Activated T-cell treated with anti-CD3 and anti-CD28 coated beads, Interleukin-2, amount 50 U/mL, for 4 hours (primary cell): ENCODE data around the gene TBC1D8. TPM values are rescaled to one million over a fixed set of nuclear protein-coding genes. Genes with fewer than 3 reads are reported as not detected.

Source experiments
- ATAC-seq, 2 donors: fragments of 200-7000 bp; cut with Tn5 transposase; one replicate each; pipeline ENCODE4 v1.10.0; 2021
- DNase-seq: peaks from one replicate; pipeline ENCODE4 v3.0.0-alpha.2; 2020
- H3K27me3 Mint-ChIP-seq: one replicate; pipeline ENCODE4 v1.8.0; 2021; ENCODE audit warnings: low read depth, mixed read lengths
- H3K36me3 Mint-ChIP-seq: one replicate; pipeline ENCODE4 v1.8.0; 2022; ENCODE audit warnings: mixed read lengths; ENCODE audit not compliant: insufficient read depth
- H3K4me1 Mint-ChIP-seq: one replicate; pipeline ENCODE4 v1.8.0; 2021; ENCODE audit warnings: low read depth, mixed read lengths
- H3K4me3 Mint-ChIP-seq: one replicate; pipeline ENCODE4 v1.8.0; 2021; ENCODE audit warnings: mild to moderate bottlenecking, moderate library complexity, mixed read lengths
- H3K9me3 Mint-ChIP-seq: one replicate; pipeline ENCODE4 v1.8.0; 2021; ENCODE audit warnings: mixed read lengths
- total RNA-seq, 3 donors: library from RNA; stranded (reverse); gene quantifications; one replicate each; pipeline ENCODE4 v1.2.1, GENCODE V29; 2021

Gene TBC1D8
- total RNA-seq, 3 donors from 2014 or later: 0.58 to 1.1 (median 0.68) TPM

DNA sequence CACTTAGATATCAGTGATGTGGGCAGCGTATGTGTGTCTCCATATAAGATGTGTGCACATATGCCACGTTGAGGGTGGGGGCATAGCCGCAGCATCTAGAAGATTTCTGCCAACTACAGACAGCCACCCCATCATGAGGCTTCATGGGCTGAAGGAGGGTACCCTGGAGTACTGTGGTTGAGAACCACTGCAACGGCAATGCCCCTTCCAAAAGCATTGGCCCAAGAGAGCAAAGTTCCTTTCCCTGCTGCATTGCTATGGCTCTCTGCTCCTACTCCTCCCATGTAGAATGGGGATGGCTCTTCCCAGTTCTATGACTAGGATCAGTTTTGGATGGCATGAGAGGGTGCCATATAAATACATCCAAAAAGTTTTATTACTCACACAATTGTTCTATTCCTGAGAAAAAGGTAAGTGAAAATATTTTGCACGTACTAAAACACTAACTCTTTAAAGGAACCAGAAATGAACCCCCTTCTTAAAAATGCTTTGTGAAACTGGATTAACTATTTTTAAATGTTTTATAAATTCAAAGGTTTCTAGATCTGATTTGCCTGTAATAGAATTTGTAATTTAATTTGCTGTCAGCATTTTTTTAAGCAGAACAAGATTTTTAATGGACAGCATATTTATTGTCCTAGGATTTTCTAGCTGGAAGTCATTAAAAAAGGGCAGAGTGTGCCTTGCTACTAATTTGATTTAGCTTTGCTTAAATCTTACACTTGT, 153.5 kb downstream of the TBC1D8 start:
- Mint-ChIP-seq H3K36me3 (peaks cover 3% of the 10 kb centered on the region), H3K4me3 (no peak overlapping the region), H3K9me3 (no peaks in the 10 kb centered on the region), H3K4me1 (peaks cover 10% of the 10 kb centered on the region), H3K27me3 (no peaks in the 10 kb centered on the region)
- ATAC-seq: no peak
- no peak for DNase-seq

- H3K4me3 Mint-ChIP-seq: no peak overlapping the region
- no peak for DNase-seq
Observed at GRCh38 chr2:100995309-100996075, 155.7 kb downstream of the TBC1D8 start.

DNA sequence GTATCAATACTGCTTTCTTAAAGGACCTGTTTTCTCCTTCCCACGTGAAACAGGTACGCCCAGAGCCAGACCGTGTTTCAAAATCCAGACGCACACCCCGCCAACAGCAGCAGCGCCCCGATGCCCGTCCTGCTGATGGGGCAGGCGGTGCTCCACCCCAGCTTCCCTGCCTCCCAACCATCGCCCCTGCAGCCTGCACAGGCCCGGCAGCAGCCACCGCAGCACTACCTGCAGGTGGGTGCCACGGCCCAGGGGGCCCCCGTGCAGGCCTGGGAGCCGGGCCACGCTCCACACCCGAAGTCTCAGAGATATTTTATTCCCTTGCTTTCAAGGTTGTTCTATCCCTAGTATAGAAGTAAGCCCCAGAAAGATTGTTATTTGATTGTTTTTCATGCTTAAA, 157.9 kb downstream of the TBC1D8 start:
- H3K4me3 Mint-ChIP-seq: no peak overlapping the region
- DNase-seq (no peak), ATAC-seq (no peak)
- H3K4me1 Mint-ChIP-seq: peaks cover 6% of the 10 kb centered on the region
- H3K9me3 Mint-ChIP-seq: no peaks in the 10 kb centered on the region
- no peaks in the 10 kb centered on the region for H3K36me3 Mint-ChIP-seq
- no peaks in the 10 kb centered on the region for H3K27me3 Mint-ChIP-seq

More at GRCh38 chr2:100995309-100996075, 155.7 kb downstream of the TBC1D8 start:
- no peaks in the 10 kb centered on the region for H3K27me3 Mint-ChIP-seq
- no peak for ATAC-seq
- no peaks in the 10 kb centered on the region for H3K36me3 Mint-ChIP-seq
- H3K4me1 Mint-ChIP-seq: peaks cover 6% of the 10 kb centered on the region
- no peaks in the 10 kb centered on the region for H3K9me3 Mint-ChIP-seq

DNA sequence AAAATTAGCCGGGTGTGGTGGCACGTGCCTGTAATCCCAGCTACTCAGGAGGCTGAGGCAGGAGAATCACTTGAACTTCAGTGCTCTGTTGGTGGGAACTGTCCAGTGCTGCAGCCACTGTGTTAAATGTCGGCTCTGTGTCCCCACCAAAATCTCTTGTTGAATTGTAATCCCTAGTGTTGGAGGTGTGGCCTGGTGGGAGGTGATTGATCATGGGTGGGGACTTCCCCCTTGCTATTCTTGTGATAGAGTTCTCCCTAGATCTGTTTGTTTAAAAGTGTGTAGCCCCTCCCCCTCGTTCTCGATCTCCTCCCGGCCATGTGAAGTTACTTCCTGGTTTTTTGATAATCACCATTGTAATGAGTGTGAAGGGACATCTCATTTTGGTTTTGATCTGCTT, 158.9 kb downstream of the TBC1D8 start:
- no peaks in the 10 kb centered on the region for H3K36me3 Mint-ChIP-seq
- DNase-seq: no peak
- H3K4me1 Mint-ChIP-seq: peaks cover 6% of the 10 kb centered on the region
- no peak for ATAC-seq
- H3K9me3 Mint-ChIP-seq: no peaks in the 10 kb centered on the region
- no peak overlapping the region for H3K4me3 Mint-ChIP-seq
- no peaks in the 10 kb centered on the region for H3K27me3 Mint-ChIP-seq

- DNase-seq: no peak
- Mint-ChIP-seq H3K9me3 (no peaks in the 10 kb centered on the region), H3K4me3 (no peak overlapping the region), H3K4me1 (peaks cover 6% of the 10 kb centered on the region), H3K27me3 (no peaks in the 10 kb centered on the region), H3K36me3 (no peaks in the 10 kb centered on the region)
- no peak for ATAC-seq
Observed at GRCh38 chr2:100991404-100991773, 159.8 kb downstream of the TBC1D8 start.

DNA sequence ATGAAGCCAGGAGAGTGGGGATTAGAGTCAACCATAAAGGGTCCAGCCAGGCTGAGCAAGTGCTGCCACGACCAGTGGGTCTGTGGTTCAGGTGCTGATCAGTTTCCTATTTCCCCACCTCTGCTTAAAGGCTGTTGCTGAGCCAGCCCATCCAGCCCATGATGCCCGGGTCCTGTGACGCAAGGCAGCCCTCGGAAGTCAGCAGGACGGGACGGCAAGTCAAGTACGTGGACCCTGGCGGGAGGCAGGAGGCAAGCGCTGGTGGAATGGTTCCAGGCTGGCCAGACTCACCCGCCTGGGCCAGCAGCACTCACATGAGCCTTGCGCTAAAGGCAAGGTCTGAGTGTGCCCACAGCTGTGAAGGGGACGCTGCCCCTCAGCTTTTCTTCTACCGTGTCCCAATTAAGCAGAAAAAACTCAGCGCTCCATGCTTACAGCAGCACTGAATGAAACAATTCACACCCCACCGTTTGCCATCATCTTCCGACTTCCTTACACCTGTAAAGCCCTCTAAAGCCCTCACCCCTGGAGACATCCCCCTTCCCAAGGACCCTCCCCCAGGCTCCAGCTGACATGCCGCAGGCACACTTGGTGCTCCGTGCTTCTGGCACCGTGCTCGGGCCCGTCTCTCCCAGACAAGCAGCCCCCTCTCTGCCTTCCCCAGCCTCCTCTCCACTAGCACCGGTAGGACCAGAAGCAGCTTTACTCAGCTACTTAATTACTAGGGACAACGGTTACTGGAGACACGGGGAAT, 160.4 kb downstream of the TBC1D8 start:
- no peaks in the 10 kb centered on the region for H3K27me3 Mint-ChIP-seq
- no peak overlapping the region for H3K4me3 Mint-ChIP-seq
- no peaks in the 10 kb centered on the region for H3K36me3 Mint-ChIP-seq
- H3K4me1 Mint-ChIP-seq: peaks cover 6% of the 10 kb centered on the region
- no peak for ATAC-seq
- no peak for DNase-seq
- H3K9me3 Mint-ChIP-seq: no peaks in the 10 kb centered on the region

DNA sequence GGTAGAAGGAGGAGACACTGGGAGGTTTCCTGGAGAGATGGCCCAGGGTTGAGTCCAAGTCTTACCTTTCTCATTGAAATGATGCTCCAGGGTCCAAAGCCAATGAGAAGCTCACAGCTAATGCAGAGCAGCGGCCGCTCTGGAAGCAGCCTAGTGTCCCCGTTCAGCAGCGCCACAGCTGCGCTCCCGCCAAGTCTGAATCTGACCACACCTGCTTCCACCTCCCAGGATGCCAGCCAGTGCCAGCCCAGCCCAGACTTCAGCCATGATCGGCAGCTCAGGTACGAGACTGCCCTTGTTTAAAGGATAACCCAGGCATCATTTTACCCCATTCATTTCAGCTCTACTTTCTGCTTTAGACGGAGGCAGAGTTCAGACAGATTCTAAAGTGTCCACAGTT, 161.0 kb downstream of the TBC1D8 start:
- Mint-ChIP-seq H3K4me3 (no peak overlapping the region), H3K4me1 (peaks cover 6% of the 10 kb centered on the region), H3K9me3 (no peaks in the 10 kb centered on the region), H3K36me3 (no peaks in the 10 kb centered on the region), H3K27me3 (no peaks in the 10 kb centered on the region)
- ATAC-seq (no peak), DNase-seq (no peak)

DNA sequence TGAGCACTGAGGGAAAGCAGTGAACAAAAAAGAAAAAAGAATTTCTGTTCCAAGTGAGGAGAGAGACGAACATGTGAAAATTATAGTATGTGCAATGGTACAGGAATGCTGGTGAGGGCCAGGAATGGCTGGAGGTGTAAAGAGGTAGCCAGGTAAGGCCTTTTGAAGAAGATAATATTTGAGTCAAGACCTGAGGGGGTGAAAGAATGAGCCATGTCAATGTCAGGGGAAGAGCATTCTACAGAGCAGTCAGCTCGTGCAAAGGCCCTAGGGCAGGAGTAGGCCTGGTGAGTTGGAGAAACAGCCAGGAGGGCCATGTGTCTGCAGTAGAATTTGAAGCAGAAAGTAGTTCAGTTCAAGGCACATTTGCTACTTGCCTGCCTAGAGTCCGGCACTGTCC, 161.5 kb downstream of the TBC1D8 start:
- peaks cover 6% of the 10 kb centered on the region for H3K4me1 Mint-ChIP-seq
- DNase-seq (no peak), ATAC-seq (no peak)
- no peak overlapping the region for H3K4me3 Mint-ChIP-seq
- H3K9me3 Mint-ChIP-seq: no peaks in the 10 kb centered on the region
- H3K27me3 Mint-ChIP-seq: no peaks in the 10 kb centered on the region
- H3K36me3 Mint-ChIP-seq: no peaks in the 10 kb centered on the region

GRCh38 chr2:100988630-100989417, 162.4 kb downstream of the TBC1D8 start:
- DNase-seq (no peak), ATAC-seq (no peak)
- Mint-ChIP-seq H3K27me3 (no peaks in the 10 kb centered on the region), H3K4me1 (peaks cover 6% of the 10 kb centered on the region), H3K36me3 (no peaks in the 10 kb centered on the region), H3K4me3 (no peak overlapping the region), H3K9me3 (no peaks in the 10 kb centered on the region)

GRCh38 chr2:100987974-100988373, 163.2 kb downstream of the TBC1D8 start:
- Mint-ChIP-seq H3K4me1 (peaks cover 6% of the 10 kb centered on the region), H3K27me3 (no peaks in the 10 kb centered on the region), H3K36me3 (no peaks in the 10 kb centered on the region), H3K4me3 (no peak overlapping the region), H3K9me3 (no peaks in the 10 kb centered on the region)
- DNase-seq: no peak
- no peak for ATAC-seq

- peaks cover 4% of the 10 kb centered on the region for H3K4me1 Mint-ChIP-seq
Observed at GRCh38 chr2:100987536-100987935, 163.6 kb downstream of the TBC1D8 start.

DNA sequence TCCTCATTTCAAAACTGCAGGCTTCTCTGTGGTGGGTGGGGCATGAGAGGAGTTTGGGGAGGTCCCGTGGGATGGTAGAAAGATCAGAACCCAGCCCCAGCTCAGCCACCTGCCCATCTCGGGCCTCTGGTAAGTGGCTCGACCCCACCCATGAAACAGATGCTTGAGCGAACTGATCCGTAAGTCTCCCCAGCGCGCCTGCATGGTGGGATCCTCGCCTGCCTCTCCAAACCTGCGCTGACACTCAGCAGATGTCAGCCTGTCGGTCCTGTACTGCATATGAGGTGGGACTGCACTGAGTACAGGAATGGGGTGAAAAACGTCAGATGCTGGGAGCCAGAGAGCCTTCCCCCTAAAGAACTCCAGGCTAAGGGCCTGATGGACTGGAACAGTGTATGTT, 165.0 kb downstream of the TBC1D8 start:
- H3K27me3 Mint-ChIP-seq: no peaks in the 10 kb centered on the region
- H3K4me1 Mint-ChIP-seq: no peaks in the 10 kb centered on the region
- H3K4me3 Mint-ChIP-seq: no peak overlapping the region
- H3K9me3 Mint-ChIP-seq: no peaks in the 10 kb centered on the region
- DNase-seq: no peak
- ATAC-seq: no peak
- H3K36me3 Mint-ChIP-seq: no peaks in the 10 kb centered on the region

More at GRCh38 chr2:100987536-100987935, 163.6 kb downstream of the TBC1D8 start:
- no peak for DNase-seq
- Mint-ChIP-seq H3K27me3 (no peaks in the 10 kb centered on the region), H3K4me3 (no peak overlapping the region), H3K36me3 (no peaks in the 10 kb centered on the region), H3K9me3 (no peaks in the 10 kb centered on the region)
- no peak for ATAC-seq

- peak; percentile 80 for DNase-seq
- no peak overlapping the region for H3K4me3 Mint-ChIP-seq
- H3K27me3 Mint-ChIP-seq: no peaks in the 10 kb centered on the region
- no peaks in the 10 kb centered on the region for H3K4me1 Mint-ChIP-seq
- ATAC-seq: peak; percentile 84 to 87
- H3K9me3 Mint-ChIP-seq: no peaks in the 10 kb centered on the region
- H3K36me3 Mint-ChIP-seq: no peaks in the 10 kb centered on the region
Observed at GRCh38 chr2:100984892-100985307, 166.3 kb downstream of the TBC1D8 start.
